GM21786 (cell line): Measurements from ENCODE around the gene DST.
A peak's percentile ranks its signal among the peaks of the same experiment; 100 is the strongest.
"Not testable (repeated sequence)": the region's sequence is repeated elsewhere in the genome, so short reads cannot be mapped to it uniquely, and the experiment has no call there.

ENCODE experiments used
- ATAC-seq: cut with Tn5 transposase; IDR thresholded peaks from one replicate; pipeline ENCODE4 v1.9.1; 2021; ENCODE audit not compliant: unreplicated experiment

Gene DST

GRCh38 chr6:56663344-56663743 lies 20.7 kb upstream of the DST start:
- ATAC-seq, result no peak

GRCh38 chr6:56661338-56661737 lies 18.6 kb upstream of the DST start:
- ATAC-seq, result not testable (repeated sequence)

- no peak for ATAC-seq
Measured at GRCh38 chr6:56660381-56660730, 17.7 kb upstream of the DST start.

GRCh38 chr6:56659721-56660380 lies 17.2 kb upstream of the DST start:
- ATAC-seq, result peak; percentile 89

GRCh38 chr6:56658326-56658725 lies 15.6 kb upstream of the DST start:
- ATAC-seq, result no peak

GRCh38 chr6:56657354-56657753 lies 14.7 kb upstream of the DST start:
- no peak for ATAC-seq

- no peak for ATAC-seq
Measured at GRCh38 chr6:56656466-56656865, 13.8 kb upstream of the DST start.

- no peak for ATAC-seq
Measured at GRCh38 chr6:56655996-56656395, 13.3 kb upstream of the DST start.

GRCh38 chr6:56655249-56655648 lies 12.6 kb upstream of the DST start:
- no peak for ATAC-seq

- no peak for ATAC-seq
Measured at GRCh38 chr6:56652994-56653393, 10.3 kb upstream of the DST start.

GRCh38 chr6:56652231-56652630 lies 9.5 kb upstream of the DST start:
- ATAC-seq, result no peak

GRCh38 chr6:56650191-56650590 lies 7.5 kb upstream of the DST start:
- no peak for ATAC-seq

GRCh38 chr6:56649782-56650181 lies 7.1 kb upstream of the DST start:
- ATAC-seq, result no peak

- no peak for ATAC-seq
Measured at GRCh38 chr6:56649053-56649769, 6.5 kb upstream of the DST start.

GRCh38 chr6:56647172-56647762 lies 4.6 kb upstream of the DST start:
- no peak for ATAC-seq

GRCh38 chr6:56644366-56644765 lies 1.7 kb upstream of the DST start:
- no peak for ATAC-seq

- ATAC-seq, result no peak
Measured at GRCh38 chr6:56643379-56644089, 845 bp upstream of the DST start.

- ATAC-seq, result no peak
Measured at GRCh38 chr6:56640374-56640773, 2.3 kb downstream of the DST start.

- ATAC-seq, result no peak
Measured at GRCh38 chr6:56638760-56639159, 3.9 kb downstream of the DST start.

- ATAC-seq, result no peak
Measured at GRCh38 chr6:56637640-56638039, 5.0 kb downstream of the DST start.

- no peak for ATAC-seq
Measured at GRCh38 chr6:56628105-56628504, 14.6 kb downstream of the DST start.

- ATAC-seq, result no peak
Measured at GRCh38 chr6:56625356-56625755, 17.3 kb downstream of the DST start.
